KMS-11 (cell line): ENCODE measurements around the gene ACKR1.

ENCODE experiments used
- H2AFZ ChIP-seq: fragments of 200-600 bp; sonication (generic); 2 replicates; pipeline ENCODE4 v1.6.1; 2016; ENCODE audit warnings: antibody characterized with exemption, mixed run types, low read depth
- H3K27ac ChIP-seq: fragments of 200-600 bp; sonication (generic); 2 replicates; pipeline ENCODE4 v1.6.1; 2016; ENCODE audit warnings: mild to moderate bottlenecking, mixed run types
- H3K27me3 ChIP-seq: fragments of 200-600 bp; sonication (generic); 2 replicates; pipeline ENCODE4 v1.6.1; 2017; ENCODE audit warnings: mild to moderate bottlenecking, low read depth, mixed run types, moderate library complexity; ENCODE audit not compliant: insufficient read depth
- H3K36me3 ChIP-seq: fragments of 200-600 bp; sonication (generic); 2 replicates; pipeline ENCODE4 v1.6.1; 2017; ENCODE audit warnings: mild to moderate bottlenecking, mixed run types; ENCODE audit not compliant: insufficient read depth
- H3K4me1 ChIP-seq: fragments of 200-600 bp; sonication (generic); 2 replicates; pipeline ENCODE4 v1.6.1; 2016; ENCODE audit warnings: mild to moderate bottlenecking, low read depth, mixed run types; ENCODE audit not compliant: poor library complexity, severe bottlenecking
- H3K4me2 ChIP-seq: fragments of 200-600 bp; sonication (generic); 2 replicates; pipeline ENCODE4 v1.7.0; 2016; ENCODE audit warnings: mild to moderate bottlenecking, mixed run types
- H3K4me3 ChIP-seq: fragments of 200-600 bp; sonication (generic); IDR thresholded peaks from 2 replicates; pipeline ENCODE4 v1.6.1; 2017; ENCODE audit warnings: low read depth, low read length, mixed read lengths; ENCODE audit not compliant: insufficient read depth
- H3K79me2 ChIP-seq: fragments of 200-600 bp; sonication (generic); 2 replicates; pipeline ENCODE4 v1.6.1; 2016; ENCODE audit warnings: low read depth, mixed run types; ENCODE audit not compliant: insufficient read depth
- H3K9ac ChIP-seq: fragments of 200-600 bp; sonication (generic); 2 replicates; pipeline ENCODE4 v1.6.1; 2016; ENCODE audit warnings: mild to moderate bottlenecking, mixed run types
- H4K20me1 ChIP-seq: fragments of 200-600 bp; sonication (generic); 2 replicates; pipeline ENCODE4 v1.6.1; 2016; ENCODE audit warnings: mild to moderate bottlenecking, mixed run types; ENCODE audit not compliant: insufficient read depth
- CTCF ChIP-seq: fragments of 200-600 bp; sonication (generic); conservative IDR thresholded peaks from 2 replicates; pipeline ENCODE4 v1.6.1; 2017; ENCODE audit warnings: low read depth, mild to moderate bottlenecking, antibody characterized with exemption, low read length, moderate library complexity, mixed read lengths

Gene ACKR1

GRCh38 chr1:159188375-159188788 lies 16.3 kb upstream of the ACKR1 start:
- Histone ChIP-seq H3K36me3 (no peaks in the 10 kb centered on the region), H3K9ac (no peak overlapping the region), H4K20me1 (no peaks in the 10 kb centered on the region), H3K27ac (no peak overlapping the region), H2AFZ (no peak overlapping the region), H3K4me1 (no peaks in the 10 kb centered on the region), H3K4me2 (no peak overlapping the region), H3K27me3 (no peaks in the 10 kb centered on the region), H3K79me2 (no peaks in the 10 kb centered on the region), H3K4me3 (no peak overlapping the region)
- no peak for TF ChIP-seq CTCF

DNA sequence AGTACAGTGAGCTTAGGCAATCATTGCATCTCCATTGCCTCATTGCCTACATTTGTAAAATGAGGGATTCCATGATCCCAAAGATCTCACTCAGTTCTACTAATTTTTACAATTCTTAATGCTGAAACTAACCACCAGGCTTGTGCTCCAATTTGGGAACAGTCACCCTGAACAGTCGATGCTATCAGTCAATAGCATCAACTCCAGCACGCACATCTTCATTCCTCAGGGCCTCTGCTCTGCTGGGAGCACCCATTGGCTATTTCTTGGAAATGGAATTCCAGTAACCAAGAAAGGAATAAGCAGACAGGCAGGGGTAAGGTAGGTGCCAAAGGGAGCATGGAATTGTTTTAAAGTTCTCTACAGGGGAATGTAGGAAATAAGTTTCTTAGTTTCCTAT lies 14.2 kb upstream of the ACKR1 start:
- Histone ChIP-seq H3K4me1 (no peaks in the 10 kb centered on the region), H3K27me3 (no peaks in the 10 kb centered on the region)
- TF ChIP-seq CTCF = no peak

GRCh38 chr1:159196543-159196942 lies 8.1 kb upstream of the ACKR1 start:
- H3K4me1 ChIP-seq = no peaks in the 10 kb centered on the region
- no peaks in the 10 kb centered on the region for H3K27me3 ChIP-seq
- H2AFZ ChIP-seq = no peak overlapping the region
- no peak overlapping the region for H3K27ac ChIP-seq
- H4K20me1 ChIP-seq = no peaks in the 10 kb centered on the region
- TF ChIP-seq CTCF = 0 out of 2 replicates have a peak, but pooled peaks have one; percentile 20
- H3K79me2 ChIP-seq = no peaks in the 10 kb centered on the region
- H3K36me3 ChIP-seq = no peaks in the 10 kb centered on the region
- H3K4me3 ChIP-seq = no peak overlapping the region
- H3K4me2 ChIP-seq = no peak overlapping the region
- H3K9ac ChIP-seq = no peak overlapping the region

More for the DNA sequence above, 14.2 kb upstream of the ACKR1 start:
- Histone ChIP-seq H3K4me3 (no peak overlapping the region), H4K20me1 (no peaks in the 10 kb centered on the region), H3K36me3 (no peaks in the 10 kb centered on the region), H3K27ac (no peak overlapping the region), H3K79me2 (no peaks in the 10 kb centered on the region), H2AFZ (no peak overlapping the region), H3K4me2 (no peak overlapping the region), H3K9ac (no peak overlapping the region)

DNA sequence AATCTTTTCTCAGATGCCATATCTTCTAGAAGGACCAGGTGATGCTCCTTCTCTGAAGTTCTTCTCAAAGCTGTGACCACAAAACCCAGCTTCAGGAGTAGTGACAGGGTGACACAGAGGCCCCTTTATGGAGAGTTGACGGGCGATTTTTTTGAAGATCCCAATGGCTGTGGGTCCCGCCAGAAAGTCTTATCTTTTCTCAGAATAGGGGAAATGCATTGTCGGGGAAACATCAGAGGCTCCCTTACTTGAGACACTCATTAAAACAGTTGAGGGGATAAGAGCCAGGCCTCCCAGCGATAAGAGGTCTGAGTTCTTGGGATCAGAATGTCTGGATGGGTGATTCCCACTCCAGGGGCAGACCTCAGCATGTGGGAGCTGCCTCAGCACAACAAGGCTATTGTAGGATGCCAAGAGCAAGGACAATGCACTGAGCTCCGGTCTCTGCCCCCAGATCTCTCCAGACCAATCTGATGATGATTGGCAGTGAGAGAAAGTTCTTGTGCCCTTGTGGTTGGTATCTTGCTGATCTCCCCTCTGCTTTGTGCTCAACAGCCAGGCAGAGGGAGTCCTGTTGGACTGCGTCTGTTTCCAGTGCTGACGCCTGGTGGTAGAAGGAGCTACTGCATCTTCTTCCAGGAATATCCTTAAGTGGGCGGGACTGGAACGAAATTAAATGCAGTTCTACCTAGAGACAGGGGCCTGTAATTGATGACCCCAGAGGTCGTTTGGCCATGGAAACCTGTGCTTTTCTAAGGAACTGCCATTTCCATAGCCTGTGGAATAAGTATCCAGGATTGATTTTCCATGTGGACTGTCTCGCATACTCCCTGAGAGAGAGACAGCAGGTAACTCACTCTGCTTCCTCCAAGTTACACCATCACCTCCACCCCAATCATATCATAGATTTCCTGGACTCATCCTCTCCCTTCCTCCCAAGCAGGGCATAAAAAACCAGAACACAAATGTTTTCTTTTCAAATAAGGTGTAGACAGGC lies 6.8 kb upstream of the ACKR1 start:
- peak; percentile 95 for TF ChIP-seq CTCF
- Histone ChIP-seq H3K4me1 (no peaks in the 10 kb centered on the region), H4K20me1 (no peaks in the 10 kb centered on the region), H3K9ac (no peak overlapping the region), H3K79me2 (no peaks in the 10 kb centered on the region), H2AFZ (no peak overlapping the region), H3K4me2 (no peak overlapping the region), H3K36me3 (no peaks in the 10 kb centered on the region), H3K4me3 (no peak overlapping the region), H3K27me3 (no peaks in the 10 kb centered on the region), H3K27ac (no peak overlapping the region)
